OCI-LY7 (cell line): ENCODE data around the gene GOLT1A.

Experiments
- EZH2phosphoT487 ChIP-seq: fragments of 200-600 bp; sonication (generic); IDR thresholded peaks from 2 replicates; pipeline ENCODE4 v1.6.1; 2018; ENCODE audit warnings: low read depth, borderline replicate concordance, mild to moderate bottlenecking, mixed run types, antibody characterized with exemption, low read length, moderate library complexity, mixed read lengths
- TF ChIP-seq, protein P1 (sequence below): fragments of 200-600 bp; sonication (generic); conservative IDR thresholded peaks from 2 replicates; pipeline ENCODE4 v1.5.1; 2014; ENCODE audit warnings: mild to moderate bottlenecking, antibody characterized with exemption, low read length, moderate library complexity, mixed read lengths

DNA sequence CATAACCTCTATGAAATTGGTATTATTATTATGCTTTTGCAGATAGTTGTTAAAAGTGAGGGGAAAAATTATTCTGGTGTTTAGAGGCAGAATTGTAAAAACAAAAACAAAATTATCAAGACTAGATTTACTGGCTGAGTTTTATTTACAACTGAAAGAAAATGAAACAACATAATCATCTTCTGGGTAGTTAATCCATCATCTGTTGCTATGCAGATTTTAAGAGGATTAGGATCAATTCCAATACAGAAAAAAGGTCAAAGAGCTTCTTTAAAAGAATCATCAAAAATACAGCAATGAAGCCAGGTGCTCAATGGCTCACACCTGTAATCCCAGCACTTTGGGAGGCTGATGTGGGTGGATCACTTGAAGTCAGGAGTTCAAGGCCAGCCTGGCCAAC, 8.3 kb downstream of the GOLT1A start:
- TF ChIP-seq, protein P1, sequence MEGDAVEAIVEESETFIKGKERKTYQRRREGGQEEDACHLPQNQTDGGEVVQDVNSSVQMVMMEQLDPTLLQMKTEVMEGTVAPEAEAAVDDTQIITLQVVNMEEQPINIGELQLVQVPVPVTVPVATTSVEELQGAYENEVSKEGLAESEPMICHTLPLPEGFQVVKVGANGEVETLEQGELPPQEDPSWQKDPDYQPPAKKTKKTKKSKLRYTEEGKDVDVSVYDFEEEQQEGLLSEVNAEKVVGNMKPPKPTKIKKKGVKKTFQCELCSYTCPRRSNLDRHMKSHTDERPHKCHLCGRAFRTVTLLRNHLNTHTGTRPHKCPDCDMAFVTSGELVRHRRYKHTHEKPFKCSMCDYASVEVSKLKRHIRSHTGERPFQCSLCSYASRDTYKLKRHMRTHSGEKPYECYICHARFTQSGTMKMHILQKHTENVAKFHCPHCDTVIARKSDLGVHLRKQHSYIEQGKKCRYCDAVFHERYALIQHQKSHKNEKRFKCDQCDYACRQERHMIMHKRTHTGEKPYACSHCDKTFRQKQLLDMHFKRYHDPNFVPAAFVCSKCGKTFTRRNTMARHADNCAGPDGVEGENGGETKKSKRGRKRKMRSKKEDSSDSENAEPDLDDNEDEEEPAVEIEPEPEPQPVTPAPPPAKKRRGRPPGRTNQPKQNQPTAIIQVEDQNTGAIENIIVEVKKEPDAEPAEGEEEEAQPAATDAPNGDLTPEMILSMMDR = no peak
- TF ChIP-seq EZH2phosphoT487 = no peak
